HG03432 (cell line): ENCODE measurements around the gene RNF166.

Source experiments
- ATAC-seq: cut with Tn5 transposase; IDR thresholded peaks from one replicate; pipeline ENCODE4 v1.9.1; 2021; ENCODE audit warnings: mild to moderate bottlenecking, moderate library complexity; ENCODE audit not compliant: unreplicated experiment

The RNF166 gene

DNA sequence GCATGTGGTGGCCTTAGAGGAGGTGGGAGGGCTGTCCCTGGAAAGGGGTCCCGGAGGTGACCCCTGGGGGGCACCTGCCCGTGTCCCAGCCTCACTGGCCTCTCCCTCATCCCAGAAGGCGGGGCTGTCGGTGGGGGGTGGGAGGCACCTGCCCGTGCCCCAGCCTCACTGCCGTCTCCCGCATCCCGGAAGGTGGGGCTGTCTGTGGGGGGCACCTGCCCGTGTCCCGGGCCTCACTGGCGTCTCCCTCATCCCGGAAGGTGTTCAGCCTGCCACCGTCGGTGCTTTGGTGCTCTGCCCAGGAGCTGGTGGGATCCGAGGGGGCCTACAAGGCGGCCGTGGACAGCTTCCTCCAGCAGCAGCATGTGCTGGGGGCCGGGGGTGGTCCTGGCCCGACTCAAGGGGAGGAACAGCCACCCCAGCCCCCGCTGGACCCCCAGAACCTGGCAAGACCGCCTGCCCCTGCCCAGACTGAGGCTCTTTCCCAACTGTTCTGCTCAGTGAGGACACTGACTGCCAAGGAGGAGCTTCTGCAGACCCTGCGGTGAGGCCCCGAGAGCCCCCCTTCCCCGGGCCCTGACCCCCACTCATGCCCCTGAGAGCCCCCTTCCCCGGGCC, 6.3 kb upstream of the RNF166 start:
- no peak for ATAC-seq

GRCh38 chr16:88711750-88712340, 5.6 kb upstream of the RNF166 start:
- no peak for ATAC-seq

GRCh38 chr16:88710556-88710955, 4.3 kb upstream of the RNF166 start:
- ATAC-seq, result no peak

DNA sequence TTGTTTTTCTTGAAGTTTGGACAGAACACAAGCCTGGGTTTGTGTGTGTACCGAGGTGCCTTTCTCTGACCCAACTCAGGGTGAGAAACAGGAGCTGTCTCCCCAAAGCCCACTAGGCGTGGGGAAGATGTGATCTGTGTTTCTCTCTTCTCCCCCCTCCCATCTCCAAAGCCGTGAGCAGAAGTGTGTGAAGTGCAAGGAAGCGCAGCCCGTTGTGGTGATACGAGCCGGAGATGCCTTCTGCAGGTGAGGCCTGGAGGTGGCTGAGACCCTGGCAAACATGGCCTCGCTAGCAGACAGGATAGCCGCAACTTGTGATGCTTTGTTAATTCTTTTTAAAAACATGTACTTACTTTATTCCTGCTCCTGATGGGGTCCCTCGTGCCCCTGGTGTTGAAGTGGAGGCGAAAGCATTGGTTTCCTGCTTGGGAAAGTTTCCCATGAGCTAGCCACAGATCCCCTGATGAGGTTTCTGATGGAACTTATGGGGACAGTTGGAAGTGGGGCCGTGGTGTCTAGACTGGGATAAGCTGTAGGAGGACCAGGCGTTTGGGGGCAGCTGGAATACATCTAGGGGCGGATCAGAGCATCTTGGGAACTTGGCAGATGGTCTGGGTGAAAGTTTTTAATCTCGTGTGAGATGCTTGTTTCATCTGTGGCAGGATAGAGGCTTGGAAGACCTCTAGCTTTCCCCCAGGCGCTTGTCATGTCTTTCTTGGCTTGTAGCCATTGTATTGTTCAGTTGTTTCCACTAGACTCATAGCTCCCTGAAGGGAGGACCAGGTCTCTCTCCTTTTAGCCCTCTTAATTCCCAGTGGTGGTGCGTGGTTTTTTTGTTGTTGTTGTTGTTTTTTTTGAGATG, 988 bp upstream of the RNF166 start:
- no peak for ATAC-seq

GRCh38 chr16:88705801-88706228, 393 bp downstream of the RNF166 start:
- peak; percentile 21 for ATAC-seq

DNA sequence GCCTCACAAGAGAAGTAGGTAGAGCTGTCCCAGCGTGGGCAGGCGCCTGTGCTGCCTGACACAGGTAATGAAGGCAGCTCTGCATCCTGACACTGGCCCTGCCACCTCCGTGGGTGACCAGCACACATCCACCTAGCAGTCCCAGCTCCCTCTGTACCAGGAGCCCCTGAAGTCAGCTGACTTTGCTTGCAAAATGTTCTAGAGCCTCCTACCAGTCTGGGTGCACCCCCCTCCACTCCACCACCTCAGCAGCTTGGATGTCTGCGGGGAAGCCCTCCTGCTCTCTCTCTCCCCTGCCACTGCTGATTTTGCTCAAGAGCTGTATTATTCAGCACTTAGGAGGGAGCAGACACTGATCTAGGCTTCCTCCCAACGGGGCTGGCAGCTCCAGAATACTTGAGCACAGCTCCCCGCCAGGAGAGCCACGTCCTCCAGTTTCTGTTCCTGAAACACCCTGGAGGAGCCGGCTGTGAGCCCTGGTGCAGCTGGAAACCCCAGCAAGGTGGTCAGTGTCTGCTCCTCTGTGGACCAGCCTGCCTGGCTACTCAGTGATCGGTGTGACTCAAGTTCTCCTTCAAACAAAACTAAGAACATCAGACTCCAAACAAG, 1.0 kb downstream of the RNF166 start:
- no peak for ATAC-seq

DNA sequence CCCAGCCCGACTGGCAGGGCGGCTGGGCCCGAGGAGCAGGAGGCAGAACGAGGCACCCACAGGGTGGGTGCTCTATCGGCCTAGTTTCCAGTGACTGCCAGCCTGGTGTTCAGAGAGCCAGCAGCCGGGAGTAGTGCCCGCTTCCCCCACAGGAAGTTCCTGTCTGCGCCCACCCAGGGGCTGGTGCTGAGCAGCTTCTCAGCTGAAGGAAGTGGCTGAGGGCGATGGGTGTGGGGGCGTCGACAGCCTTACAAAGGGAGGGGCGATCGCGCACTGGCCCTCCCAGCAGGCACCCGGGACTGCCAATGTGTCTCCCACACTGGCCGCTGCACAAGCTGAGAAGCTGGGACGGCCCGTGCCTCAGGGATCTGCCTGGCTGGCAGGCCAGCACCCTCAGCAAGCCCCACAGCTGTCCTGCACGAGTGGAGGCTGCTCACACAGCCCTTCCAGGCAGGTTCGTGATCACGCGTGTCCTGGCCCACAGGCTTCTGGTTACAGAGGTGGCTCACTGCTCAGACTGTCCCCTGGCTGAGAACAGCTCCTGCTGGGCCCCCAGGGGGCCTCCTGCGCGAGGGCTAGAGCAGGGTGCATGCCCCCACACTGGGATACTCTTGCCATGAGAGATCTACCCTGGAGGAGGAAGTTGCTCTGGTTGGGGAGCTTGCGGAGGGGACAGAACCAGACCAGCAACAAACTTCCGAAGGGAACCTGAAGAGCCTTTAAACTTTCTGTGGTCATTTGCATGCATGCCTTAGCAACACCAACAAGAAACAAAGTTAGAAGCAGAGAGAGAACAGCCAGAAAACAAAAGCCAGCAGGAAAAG, 2.5 kb downstream of the RNF166 start:
- ATAC-seq, result no peak

- no peak for ATAC-seq
These were observed 3.6 kb downstream of the RNF166 start for GRCh38 chr16:88702371-88703210.

GRCh38 chr16:88701581-88702370, 4.4 kb downstream of the RNF166 start:
- no peak for ATAC-seq

GRCh38 chr16:88700636-88701482, 5.3 kb downstream of the RNF166 start:
- peak; percentile 72 for ATAC-seq

- ATAC-seq, result no peak
These were observed 5.9 kb downstream of the RNF166 start for GRCh38 chr16:88700322-88700635.

GRCh38 chr16:88699180-88699579, 7.0 kb downstream of the RNF166 start:
- no peak for ATAC-seq

GRCh38 chr16:88698646-88699045, 7.6 kb downstream of the RNF166 start:
- no peak for ATAC-seq

DNA sequence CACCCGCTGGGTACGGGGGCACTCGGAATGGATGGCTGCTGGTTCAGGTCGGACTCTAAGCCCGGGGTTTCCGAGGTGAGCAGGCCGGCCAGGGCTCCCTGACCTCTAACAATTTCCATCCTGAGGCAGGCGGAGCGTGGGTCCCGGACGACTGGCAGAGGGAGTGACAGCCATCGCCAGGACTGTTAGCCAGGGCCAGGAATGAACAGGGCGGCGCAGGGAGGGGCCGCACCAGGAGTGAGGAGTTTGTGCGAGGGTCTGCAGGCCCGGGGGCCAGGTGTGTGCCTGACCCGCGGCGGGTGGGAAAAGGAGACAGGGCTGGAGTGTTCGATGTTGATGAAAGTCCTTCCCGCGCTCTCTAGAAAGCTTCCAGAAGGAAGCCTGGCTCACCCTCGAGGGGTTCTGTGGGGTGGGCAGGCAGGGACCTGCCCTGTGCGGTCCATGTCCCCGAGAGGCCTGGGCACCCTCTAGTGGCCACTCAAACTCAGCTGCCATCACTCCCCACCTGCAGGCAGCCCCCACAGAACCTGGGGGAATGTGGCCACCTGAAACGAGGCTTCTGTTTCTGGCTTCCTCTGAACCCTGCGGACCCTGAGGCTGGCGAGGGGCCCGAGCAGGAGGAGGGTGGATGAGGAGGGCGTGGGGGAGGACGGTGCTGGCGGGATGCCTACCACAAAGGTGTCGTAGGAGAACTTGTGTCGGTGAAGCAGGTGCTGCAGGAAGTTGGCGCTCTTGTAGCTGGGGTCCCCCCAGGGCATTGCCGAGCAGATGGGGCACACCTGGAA, 8.2 kb downstream of the RNF166 start:
- no peak for ATAC-seq

DNA sequence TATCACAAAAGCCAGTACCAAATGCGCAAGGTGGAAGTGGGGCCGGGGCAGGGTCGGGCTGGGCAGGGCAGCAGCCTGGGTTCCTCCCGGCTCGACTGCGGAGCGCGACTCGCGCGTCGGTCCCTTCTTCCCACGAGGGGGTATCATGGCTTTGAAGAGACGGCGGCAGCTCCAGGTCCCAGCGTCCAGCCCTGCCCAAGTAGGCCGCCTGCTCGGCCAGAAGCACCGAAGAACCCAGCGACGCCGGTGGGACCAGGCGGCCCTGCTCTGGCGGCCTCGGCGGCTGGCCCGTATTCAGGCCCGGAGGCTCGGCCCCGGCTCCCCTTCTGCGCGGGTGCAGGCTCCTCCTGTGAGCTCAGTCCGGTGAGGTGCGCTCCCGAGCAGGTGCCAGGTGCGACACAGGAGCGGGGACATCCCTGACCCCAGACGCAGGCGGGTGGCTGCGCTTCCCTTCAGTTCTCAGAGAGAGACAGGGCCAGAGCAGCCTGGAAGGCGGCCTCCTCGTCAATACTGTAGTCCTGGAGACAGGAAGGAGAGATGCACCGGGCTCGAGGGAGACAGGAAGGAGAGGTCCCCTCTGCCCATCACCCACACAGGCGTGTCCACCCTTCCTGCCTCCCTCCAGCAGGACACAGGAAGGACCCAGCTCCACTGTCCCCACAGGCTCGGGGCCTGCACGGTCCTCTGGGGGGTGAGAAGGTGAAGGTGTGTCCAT, 8.9 kb downstream of the RNF166 start:
- no peak for ATAC-seq

DNA sequence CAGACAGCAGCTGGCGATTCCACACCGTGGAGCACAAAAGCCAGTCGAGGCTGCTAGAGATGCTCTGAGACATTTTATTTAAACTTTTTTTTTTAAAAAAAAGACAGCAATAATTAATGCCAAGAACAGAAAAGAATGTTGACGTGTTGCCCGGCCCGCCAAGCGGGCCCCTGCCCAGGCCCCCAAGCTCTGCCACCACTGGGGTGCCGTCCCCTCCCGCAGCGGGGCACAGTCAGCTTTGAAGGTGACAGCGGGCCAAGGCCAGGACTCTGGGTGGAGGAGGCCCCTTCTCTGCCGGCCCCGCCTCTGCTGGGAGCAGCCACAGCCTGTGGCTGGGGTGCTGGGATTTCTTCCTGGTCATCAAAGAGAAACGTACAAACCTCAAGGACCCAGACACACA, 9.8 kb downstream of the RNF166 start:
- ATAC-seq, result no peak

DNA sequence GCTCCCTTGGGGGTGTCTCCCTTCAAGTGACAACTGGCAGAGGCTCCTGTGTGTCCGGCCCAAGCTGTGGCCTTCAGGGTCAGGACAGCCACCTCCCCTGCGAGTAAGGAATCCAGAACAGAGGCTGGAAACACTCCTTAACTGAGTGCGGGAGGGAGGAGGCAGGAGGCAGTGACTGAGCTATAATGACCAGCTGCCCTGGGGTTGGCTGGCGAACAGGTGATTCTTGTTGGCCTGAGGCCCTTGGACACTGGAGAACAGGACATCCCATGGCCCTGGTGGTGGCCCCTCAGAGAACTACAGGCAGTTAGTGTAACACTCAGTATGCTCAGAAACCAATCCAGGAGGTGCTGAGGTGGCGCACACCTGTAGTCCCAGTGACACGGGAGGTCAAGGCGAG, 10.5 kb downstream of the RNF166 start:
- no peak for ATAC-seq
